B cell (primary cell): ENCODE results near the gene FHIP1A.

Source experiments
- EZH2 ChIP-seq: IDR thresholded peaks from 2 replicates; pipeline ENCODE4 v1.6.1; 2012; ENCODE audit warnings: borderline replicate concordance, low read depth, mild to moderate bottlenecking, moderate library complexity, low read length; ENCODE audit not compliant: insufficient read depth, poor library complexity, severe bottlenecking
- TF ChIP-seq, protein P1 (sequence below): fragments of 200-600 bp; IDR thresholded peaks from one replicate; pipeline ENCODE4 v1.8.0; 2022; ENCODE audit warnings: antibody characterized with exemption, mild to moderate bottlenecking

DNA sequence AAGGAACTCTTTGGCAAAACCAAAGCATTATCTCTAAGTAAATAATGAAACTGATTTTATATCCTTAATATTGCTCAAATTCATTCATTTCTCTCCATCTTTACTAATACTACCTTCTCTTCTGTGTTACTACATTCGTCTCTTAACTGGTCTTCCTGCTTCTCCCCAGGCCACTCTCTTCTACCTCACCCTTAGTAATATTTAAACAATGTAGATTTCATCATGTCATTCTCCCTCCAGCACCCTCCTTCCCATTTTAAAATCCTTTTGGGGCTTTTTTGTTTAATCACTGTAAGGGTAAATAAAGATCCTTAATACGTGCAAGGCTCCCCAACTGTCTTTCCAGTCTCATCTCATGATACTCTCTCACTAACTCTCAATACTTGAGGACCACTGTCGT is 19.4 kb downstream of the FHIP1A start:
- TF ChIP-seq, protein P1, sequence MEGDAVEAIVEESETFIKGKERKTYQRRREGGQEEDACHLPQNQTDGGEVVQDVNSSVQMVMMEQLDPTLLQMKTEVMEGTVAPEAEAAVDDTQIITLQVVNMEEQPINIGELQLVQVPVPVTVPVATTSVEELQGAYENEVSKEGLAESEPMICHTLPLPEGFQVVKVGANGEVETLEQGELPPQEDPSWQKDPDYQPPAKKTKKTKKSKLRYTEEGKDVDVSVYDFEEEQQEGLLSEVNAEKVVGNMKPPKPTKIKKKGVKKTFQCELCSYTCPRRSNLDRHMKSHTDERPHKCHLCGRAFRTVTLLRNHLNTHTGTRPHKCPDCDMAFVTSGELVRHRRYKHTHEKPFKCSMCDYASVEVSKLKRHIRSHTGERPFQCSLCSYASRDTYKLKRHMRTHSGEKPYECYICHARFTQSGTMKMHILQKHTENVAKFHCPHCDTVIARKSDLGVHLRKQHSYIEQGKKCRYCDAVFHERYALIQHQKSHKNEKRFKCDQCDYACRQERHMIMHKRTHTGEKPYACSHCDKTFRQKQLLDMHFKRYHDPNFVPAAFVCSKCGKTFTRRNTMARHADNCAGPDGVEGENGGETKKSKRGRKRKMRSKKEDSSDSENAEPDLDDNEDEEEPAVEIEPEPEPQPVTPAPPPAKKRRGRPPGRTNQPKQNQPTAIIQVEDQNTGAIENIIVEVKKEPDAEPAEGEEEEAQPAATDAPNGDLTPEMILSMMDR: no peak
- no peak for TF ChIP-seq EZH2
